GM23338 (cell line): ENCODE results near the gene ADAT3. TPM values are rescaled to one million over a fixed set of nuclear protein-coding genes. Genes with fewer than 3 reads are reported as not detected.

Experiments used
- ATAC-seq: fragments of 200-7000 bp; cut with Tn5 transposase; 3 replicates; pipeline ENCODE4 v1.9.1; 2020
- DNase-seq: peaks from one replicate; pipeline ENCODE4 v3.0.0-alpha.2; 2015; ENCODE audit warnings: low spot score
- H2AFZ ChIP-seq: fragments of 200-600 bp; sonication (generic); 2 replicates; pipeline ENCODE4 v1.8.0; 2016; ENCODE audit warnings: antibody characterized with exemption, mild to moderate bottlenecking, moderate library complexity
- H3F3A ChIP-seq: fragments of 200-600 bp; sonication (generic); replicated peaks from 2 replicates; pipeline ENCODE4 v1.8.0; 2017; ENCODE audit warnings: antibody characterized with exemption, mixed run types, low read depth
- H3K27ac ChIP-seq: fragments of 200-600 bp; sonication (generic); 2 replicates; pipeline ENCODE4 v1.6.1; 2016; ENCODE audit warnings: low read depth
- H3K27me3 ChIP-seq: fragments of 200-600 bp; sonication (generic); 2 replicates; pipeline ENCODE4 v1.8.0; 2016; ENCODE audit warnings: mild to moderate bottlenecking, mixed run types, moderate library complexity; ENCODE audit not compliant: insufficient read depth
- H3K36me3 ChIP-seq: fragments of 200-600 bp; sonication (generic); 2 replicates; pipeline ENCODE4 v1.8.0; 2016; ENCODE audit warnings: mild to moderate bottlenecking; ENCODE audit not compliant: insufficient read depth
- H3K4me1 ChIP-seq: fragments of 200-600 bp; sonication (generic); 2 replicates; pipeline ENCODE4 v1.8.0; 2016; ENCODE audit warnings: mild to moderate bottlenecking, moderate library complexity; ENCODE audit not compliant: insufficient read depth
- H3K4me2 ChIP-seq: fragments of 200-600 bp; sonication (generic); 2 replicates; pipeline ENCODE4 v1.7.1; 2017; ENCODE audit warnings: mixed run types
- H3K4me3 ChIP-seq: fragments of 200-600 bp; sonication (generic); 2 replicates; pipeline ENCODE4 v1.6.1; 2016; ENCODE audit warnings: mixed run types
- H3K79me2 ChIP-seq: fragments of 200-600 bp; sonication (generic); replicated peaks from 2 replicates; pipeline ENCODE4 v1.8.0; 2017; ENCODE audit warnings: mild to moderate bottlenecking; ENCODE audit not compliant: insufficient read depth
- H3K9me2 ChIP-seq: fragments of 200-600 bp; sonication (generic); 2 replicates; pipeline ENCODE4 v1.8.0; 2017; ENCODE audit not compliant: insufficient read depth
- H4K20me1 ChIP-seq: fragments of 200-600 bp; sonication (generic); replicated peaks from 2 replicates; pipeline ENCODE4 v1.8.0; 2017; ENCODE audit warnings: mild to moderate bottlenecking; ENCODE audit not compliant: insufficient read depth
- H3K27ac Mint-ChIP-seq: 2 replicates; pipeline ENCODE4 v1.8.0; 2020; ENCODE audit warnings: inconsistent platforms, mild to moderate bottlenecking, moderate library complexity, mixed read lengths
- H3K27me3 Mint-ChIP-seq: 3 replicates; pipeline ENCODE4 v1.8.0; 2022; ENCODE audit warnings: low read depth, mild to moderate bottlenecking, moderate library complexity, mixed read lengths, inconsistent platforms; ENCODE audit not compliant: insufficient read depth, poor library complexity
- H3K36me3 Mint-ChIP-seq: 3 replicates; pipeline ENCODE4 v1.8.0; 2021; ENCODE audit warnings: low read depth, mild to moderate bottlenecking, inconsistent platforms, moderate library complexity, mixed read lengths
- H3K4me1 Mint-ChIP-seq: 3 replicates; pipeline ENCODE4 v1.8.0; 2020; ENCODE audit warnings: mild to moderate bottlenecking, inconsistent platforms, mixed read lengths
- H3K4me3 Mint-ChIP-seq: 3 replicates; pipeline ENCODE4 v1.8.0; 2021; ENCODE audit warnings: moderate library complexity, mild to moderate bottlenecking, inconsistent platforms, mixed read lengths
- H3K9me3 Mint-ChIP-seq: 3 replicates; pipeline ENCODE4 v1.8.0; 2020; ENCODE audit warnings: moderate library complexity, mild to moderate bottlenecking, inconsistent platforms, mixed read lengths
- CREB1 ChIP-seq: fragments of 250-450 bp; sonication (Bioruptor Pico); IDR thresholded peaks from 2 replicates; pipeline ENCODE4 v1.5.0; 2020; ENCODE audit warnings: low read depth, mild to moderate bottlenecking, moderate library complexity
- CTCF ChIP-seq, 2 experiments: fragments of 200-600 bp in 1 of 2; sonication (generic) in 1 of 2; conservative IDR thresholded peaks; 2 replicates each; pipeline versions ENCODE4 v1.5.1 to v1.6.1; 2016 to 2017; ENCODE audit warnings: antibody characterized with exemption in 2 of 2, low read depth in 2 of 2, mild to moderate bottlenecking in 2 of 2, moderate library complexity in 1 of 2
- ETS1 ChIP-seq: IDR thresholded peaks from 2 replicates; pipeline ENCODE4 v1.6.1; 2016; ENCODE audit warnings: antibody characterized with exemption
- EZH2 ChIP-seq: fragments of 200-600 bp; sonication (generic); IDR thresholded peaks from one replicate; pipeline ENCODE4 v1.8.0; 2017; ENCODE audit warnings: antibody characterized with exemption, mild to moderate bottlenecking, low read depth; ENCODE audit not compliant: unreplicated experiment
- EZH2phosphoT487 ChIP-seq: fragments of 200-600 bp; sonication (generic); IDR thresholded peaks from one replicate; pipeline ENCODE4 v1.8.1; 2018; ENCODE audit warnings: antibody characterized with exemption; ENCODE audit not compliant: unreplicated experiment
- JUNB ChIP-seq: IDR thresholded peaks from one replicate; pipeline ENCODE4 v1.6.1; 2016; ENCODE audit warnings: antibody characterized with exemption; ENCODE audit not compliant: unreplicated experiment
- NANOG ChIP-seq: IDR thresholded peaks from 2 replicates; pipeline ENCODE4 v1.6.1; 2016; ENCODE audit warnings: antibody characterized with exemption, borderline replicate concordance
- POLR2AphosphoS5 ChIP-seq: IDR thresholded peaks from 2 replicates; pipeline ENCODE4 v1.6.1; 2016; ENCODE audit warnings: antibody characterized with exemption, low read depth
- STAT1 ChIP-seq: IDR thresholded peaks from one replicate; pipeline ENCODE4 v1.6.1; 2016; ENCODE audit warnings: antibody characterized with exemption; ENCODE audit not compliant: unreplicated experiment
- ZNF114 ChIP-seq: fragments of 250-450 bp; sonication (Bioruptor Pico); IDR thresholded peaks from 2 replicates; pipeline ENCODE4 v1.5.0; 2020; ENCODE audit warnings: mild to moderate bottlenecking, moderate library complexity
- ZNF331 ChIP-seq: fragments of 250-450 bp; sonication (Bioruptor Pico); IDR thresholded peaks from 2 replicates; pipeline ENCODE4 v1.5.0; 2020; ENCODE audit warnings: low read depth, mild to moderate bottlenecking, moderate library complexity
- ZNF462 ChIP-seq: fragments of 250-450 bp; sonication (Bioruptor Pico); IDR thresholded peaks from 2 replicates; pipeline ENCODE4 v1.5.0; 2020; ENCODE audit warnings: mild to moderate bottlenecking, moderate library complexity
- polyA plus RNA-seq: library from polyadenylated mRNA; unstranded; fragments of >200 nt; fragmentation: Nextera tagmentation; extraction: Ambion mirVana; gene quantifications from 2 replicates; pipeline ENCODE4 v1.2.1, GENCODE V29; 2016
- total RNA-seq: library from RNA; depleted of rRNA; stranded (reverse); fragments of >200 nt; shearing (Covaris generic); gene quantifications from 2 replicates; pipeline ENCODE4 v1.2.3, GENCODE V29; 2014
- TF ChIP-seq, protein P1 (sequence below): IDR thresholded peaks from one replicate; pipeline ENCODE4 v1.6.1; 2018; ENCODE audit warnings: antibody characterized with exemption; ENCODE audit not compliant: unreplicated experiment

Gene ADAT3
- total and polyA plus RNA-seq, 2 experiments from 2014 or later: 7.9 to 12.4 TPM

DNA sequence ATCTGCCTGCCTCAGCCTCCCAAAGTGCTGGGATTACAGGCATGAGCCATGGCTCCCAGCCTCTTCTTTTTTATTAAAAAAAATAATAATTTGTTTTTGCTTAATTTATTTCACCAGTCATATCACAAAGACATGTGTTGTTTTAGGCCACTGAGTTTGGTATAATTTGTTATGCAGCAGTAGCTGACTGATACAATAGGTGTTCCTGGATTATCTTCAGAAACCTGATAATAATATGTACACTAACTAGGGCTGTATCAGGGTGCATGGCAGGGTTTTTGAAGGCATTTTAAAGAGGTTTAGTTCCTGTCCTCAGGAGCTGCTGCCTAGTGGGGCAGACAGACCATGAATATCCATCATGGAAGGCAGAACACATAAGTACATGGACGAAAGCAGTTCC, 26.2 kb downstream of the ADAT3 start:
- Histone ChIP-seq H3K4me2 (no peak overlapping the region), H2AFZ (no peak overlapping the region), H3K27ac (no peak overlapping the region), H3K9me2 (no peaks in the 10 kb centered on the region), H3K27me3 (peaks cover 5% of the 10 kb centered on the region; the same call in 1 of the 2 replicates), H3K79me2 (no peaks in the 10 kb centered on the region), H3K4me1 (peaks cover 5% of the 10 kb centered on the region; the same call in 1 of the 2 replicates), H3K4me3 (no peak overlapping the region), H4K20me1 (no peaks in the 10 kb centered on the region; the same call in 1 of the 2 replicates), H3F3A (0 out of 2 replicates have a peak, but pooled peaks cover 3% of the 10 kb centered on the region), H3K36me3 (no peaks in the 10 kb centered on the region)
- Mint-ChIP-seq H3K4me1 (0 out of 3 replicates have a peak, but pooled peaks cover 3% of the 10 kb centered on the region), H3K9me3 (peaks cover 21% of the 10 kb centered on the region), H3K27ac (no peak overlapping the region), H3K27me3 (peaks cover 33% of the 10 kb centered on the region), H3K36me3 (peaks cover 5% of the 10 kb centered on the region; the same call in 2 of the 3 replicates), H3K4me3 (no peak overlapping the region)
- TF ChIP-seq POLR2AphosphoS5 (no peak), CTCF (conservative IDR thresholded peaks at IDR 0.05; ENCODE audit: low read depth in 2 of 2) (no peak), ETS1 (no peak), STAT1 (no peak), ZNF331 (CRISPR knock-in tag) (no peak), EZH2phosphoT487 (no peak), CREB1 (CRISPR knock-in tag) (no peak), ZNF462 (CRISPR knock-in tag) (no peak), EZH2 (no peak), JUNB (no peak), NANOG (no peak), ZNF114 (CRISPR knock-in tag) (no peak)
- TF ChIP-seq, protein P1, sequence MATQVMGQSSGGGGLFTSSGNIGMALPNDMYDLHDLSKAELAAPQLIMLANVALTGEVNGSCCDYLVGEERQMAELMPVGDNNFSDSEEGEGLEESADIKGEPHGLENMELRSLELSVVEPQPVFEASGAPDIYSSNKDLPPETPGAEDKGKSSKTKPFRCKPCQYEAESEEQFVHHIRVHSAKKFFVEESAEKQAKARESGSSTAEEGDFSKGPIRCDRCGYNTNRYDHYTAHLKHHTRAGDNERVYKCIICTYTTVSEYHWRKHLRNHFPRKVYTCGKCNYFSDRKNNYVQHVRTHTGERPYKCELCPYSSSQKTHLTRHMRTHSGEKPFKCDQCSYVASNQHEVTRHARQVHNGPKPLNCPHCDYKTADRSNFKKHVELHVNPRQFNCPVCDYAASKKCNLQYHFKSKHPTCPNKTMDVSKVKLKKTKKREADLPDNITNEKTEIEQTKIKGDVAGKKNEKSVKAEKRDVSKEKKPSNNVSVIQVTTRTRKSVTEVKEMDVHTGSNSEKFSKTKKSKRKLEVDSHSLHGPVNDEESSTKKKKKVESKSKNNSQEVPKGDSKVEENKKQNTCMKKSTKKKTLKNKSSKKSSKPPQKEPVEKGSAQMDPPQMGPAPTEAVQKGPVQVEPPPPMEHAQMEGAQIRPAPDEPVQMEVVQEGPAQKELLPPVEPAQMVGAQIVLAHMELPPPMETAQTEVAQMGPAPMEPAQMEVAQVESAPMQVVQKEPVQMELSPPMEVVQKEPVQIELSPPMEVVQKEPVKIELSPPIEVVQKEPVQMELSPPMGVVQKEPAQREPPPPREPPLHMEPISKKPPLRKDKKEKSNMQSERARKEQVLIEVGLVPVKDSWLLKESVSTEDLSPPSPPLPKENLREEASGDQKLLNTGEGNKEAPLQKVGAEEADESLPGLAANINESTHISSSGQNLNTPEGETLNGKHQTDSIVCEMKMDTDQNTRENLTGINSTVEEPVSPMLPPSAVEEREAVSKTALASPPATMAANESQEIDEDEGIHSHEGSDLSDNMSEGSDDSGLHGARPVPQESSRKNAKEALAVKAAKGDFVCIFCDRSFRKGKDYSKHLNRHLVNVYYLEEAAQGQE: no peak
- DNase-seq (no peak), ATAC-seq (no peak)
